Erythroblast (primary cell): ENCODE results near the gene IQSEC1.

Experiments
- DNase-seq, 2 experiments: peaks; one replicate each; lab custom pipeline; 2025; lab: John Stamatoyannopoulos, UW
- GATA1 ChIP-seq: IDR thresholded peaks from 2 replicates; pipeline ENCODE4 v1.6.1; 2011; ENCODE audit warnings: low read depth, mild to moderate bottlenecking, control low read depth, low read length, moderate library complexity
- POLR2A ChIP-seq: IDR thresholded peaks from 2 replicates; pipeline ENCODE4 v1.6.1; 2011; ENCODE audit warnings: mild to moderate bottlenecking, low read length

Gene IQSEC1

DNA sequence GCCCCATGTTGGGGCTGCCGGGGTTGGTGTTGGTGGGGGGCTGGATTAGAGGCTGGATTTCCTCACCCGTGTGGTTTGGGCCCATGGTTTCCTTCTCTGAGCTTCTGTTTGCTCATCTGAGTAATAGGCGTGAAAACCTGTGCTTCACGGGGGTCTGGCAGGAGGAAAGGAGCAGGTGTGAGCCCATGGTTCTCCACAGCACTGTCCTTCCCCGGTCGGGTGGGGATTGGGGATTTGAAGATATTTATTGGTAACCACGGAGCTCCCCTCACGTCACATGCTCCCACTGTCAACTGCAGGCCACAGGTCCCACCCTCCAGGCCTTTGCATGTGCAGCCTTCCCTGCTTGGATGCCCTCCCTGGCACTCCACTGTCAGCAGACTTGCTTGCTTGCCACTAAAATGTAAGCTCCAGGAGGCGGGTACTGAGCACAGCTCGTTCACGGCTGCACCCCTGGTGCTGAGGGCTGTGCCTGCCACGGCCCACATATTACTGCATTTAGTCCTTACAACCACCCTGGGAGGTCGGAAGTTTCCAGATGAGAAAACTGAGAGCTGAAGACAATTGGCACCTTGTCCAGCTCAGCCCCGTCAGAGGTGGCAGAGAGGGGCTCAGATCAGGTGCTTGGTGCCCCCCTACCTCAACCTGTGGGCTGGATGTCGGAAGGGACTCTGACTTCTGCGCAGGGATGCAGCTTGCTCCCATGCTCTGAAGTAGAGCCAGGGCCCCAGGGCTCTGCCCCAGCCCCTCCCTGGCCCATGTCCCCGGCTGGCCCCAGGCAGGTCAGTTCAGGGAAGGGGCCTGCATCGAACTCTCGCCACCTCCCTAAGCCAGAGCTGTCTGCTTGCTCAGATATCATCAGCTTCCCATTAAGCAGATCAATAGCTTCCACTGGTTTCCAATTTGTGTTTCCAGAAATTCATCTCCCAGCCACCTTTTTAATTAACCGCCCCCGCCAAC lies 29.4 kb upstream of the IQSEC1 start:
- TF ChIP-seq POLR2A, result no peak
- no peak for TF ChIP-seq GATA1

DNA sequence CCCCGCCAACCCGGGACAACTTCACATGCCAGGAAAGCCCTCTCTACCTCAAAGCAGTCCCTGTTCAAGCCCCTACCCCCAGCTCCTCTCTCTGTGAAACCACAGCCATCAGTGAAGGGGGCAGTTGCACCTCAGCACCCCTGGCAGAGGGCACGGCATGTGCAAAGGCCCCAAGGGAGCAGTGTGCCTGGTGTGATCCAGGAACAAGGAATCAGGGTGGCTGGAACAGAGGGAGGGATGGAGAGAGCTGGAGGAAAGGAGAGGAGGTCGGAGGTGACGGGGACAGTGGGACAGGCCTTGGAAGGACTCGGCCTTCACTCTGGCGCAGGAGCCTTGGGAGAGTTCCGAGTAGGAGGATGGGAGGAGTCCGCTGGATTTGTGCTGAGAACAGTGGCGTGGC lies 26.5 kb upstream of the IQSEC1 start:
- TF ChIP-seq POLR2A, result no peak
- TF ChIP-seq GATA1, result no peak
- DNase-seq, result no peak

More for the DNA sequence above, 29.4 kb upstream of the IQSEC1 start:
- no peak for DNase-seq

DNA sequence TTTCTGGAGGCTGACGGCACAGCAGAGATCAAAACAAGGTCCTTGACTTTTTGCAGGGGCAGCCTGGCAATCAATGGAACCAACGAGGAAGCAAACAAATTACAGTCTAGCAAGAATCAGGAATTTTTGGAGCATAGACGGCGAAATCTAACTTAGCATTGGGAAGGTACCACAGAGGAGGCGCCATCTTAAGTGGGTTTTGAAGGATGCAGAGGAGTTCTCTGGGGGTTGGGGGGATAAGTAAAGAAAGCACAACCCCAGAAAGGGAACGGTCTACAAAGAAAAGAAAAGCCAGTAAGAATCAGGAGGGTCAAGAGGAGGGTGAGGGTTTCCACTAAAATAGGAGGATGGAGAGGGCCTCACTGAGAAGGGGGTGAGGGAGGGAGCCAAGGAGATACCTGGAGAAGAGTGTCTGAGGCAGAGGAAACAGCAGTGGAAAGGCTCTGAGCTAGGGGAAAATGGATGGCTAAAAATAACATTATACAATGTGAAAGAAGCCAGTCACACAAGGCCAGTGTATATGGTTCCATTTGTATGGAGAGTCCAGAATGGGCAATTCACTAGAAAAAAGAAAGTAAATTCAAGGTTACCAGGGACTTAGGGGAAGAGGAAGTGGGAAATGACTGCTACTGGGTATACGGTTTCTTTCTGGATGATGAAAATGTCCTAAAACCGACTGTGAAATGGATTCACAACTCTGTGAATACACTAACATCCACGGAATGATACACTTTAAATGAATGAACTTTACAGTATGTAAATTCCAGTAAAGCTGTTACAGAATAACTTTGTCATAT lies 25.2 kb upstream of the IQSEC1 start:
- DNase-seq, result no peak
- no peak for TF ChIP-seq POLR2A
- TF ChIP-seq GATA1, result no peak

DNA sequence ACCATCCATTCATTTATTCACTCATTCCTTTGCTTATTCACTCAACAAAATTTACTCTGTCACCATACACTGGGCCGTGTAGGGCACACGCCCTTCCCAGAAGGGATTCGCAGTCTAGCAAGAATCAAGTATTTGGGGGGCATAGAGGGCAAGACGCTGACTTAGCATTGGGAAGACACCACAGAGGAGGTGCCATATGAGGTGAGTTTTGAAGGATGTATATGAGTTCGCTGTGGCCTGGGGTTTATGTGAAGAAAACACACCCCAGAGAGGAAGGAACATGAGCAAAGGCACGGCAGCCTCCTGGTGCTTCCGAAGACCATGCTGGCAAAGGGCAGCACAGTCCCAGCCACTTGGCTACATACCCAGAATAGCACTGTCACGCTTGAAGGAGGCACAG lies 23.1 kb upstream of the IQSEC1 start:
- DNase-seq, result no peak
- no peak for TF ChIP-seq POLR2A

- DNase-seq, result no peak
- no peak for TF ChIP-seq GATA1
- no peak for TF ChIP-seq POLR2A
Measured at GRCh38 chr3:13095408-13095937, 22.2 kb upstream of the IQSEC1 start.

DNA sequence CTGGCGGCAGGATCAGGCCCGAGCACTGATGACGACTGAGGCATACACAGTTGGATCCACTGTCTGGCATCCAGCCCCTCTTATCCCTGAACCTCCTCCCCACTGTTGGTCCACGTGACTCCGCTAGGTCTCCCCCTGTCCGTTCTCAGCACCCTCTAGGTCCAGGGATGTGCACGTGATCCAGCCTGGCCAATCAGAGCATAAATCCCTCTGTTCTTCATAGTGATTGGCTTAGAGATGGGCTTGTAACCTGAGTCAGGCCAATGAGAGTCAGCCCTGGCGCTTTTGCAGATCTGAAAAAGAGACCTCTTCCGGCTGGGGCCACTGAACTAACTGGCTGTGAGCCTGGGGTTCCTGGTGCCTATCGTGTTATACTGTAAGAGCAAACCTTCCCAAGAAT lies 20.5 kb upstream of the IQSEC1 start:
- DNase-seq, result no peak
- TF ChIP-seq GATA1 (no peak), POLR2A (no peak)

- DNase-seq, result no peak
- TF ChIP-seq POLR2A, result no peak
- no peak for TF ChIP-seq GATA1
Measured at GRCh38 chr3:13092621-13093617, 19.7 kb upstream of the IQSEC1 start.

DNA sequence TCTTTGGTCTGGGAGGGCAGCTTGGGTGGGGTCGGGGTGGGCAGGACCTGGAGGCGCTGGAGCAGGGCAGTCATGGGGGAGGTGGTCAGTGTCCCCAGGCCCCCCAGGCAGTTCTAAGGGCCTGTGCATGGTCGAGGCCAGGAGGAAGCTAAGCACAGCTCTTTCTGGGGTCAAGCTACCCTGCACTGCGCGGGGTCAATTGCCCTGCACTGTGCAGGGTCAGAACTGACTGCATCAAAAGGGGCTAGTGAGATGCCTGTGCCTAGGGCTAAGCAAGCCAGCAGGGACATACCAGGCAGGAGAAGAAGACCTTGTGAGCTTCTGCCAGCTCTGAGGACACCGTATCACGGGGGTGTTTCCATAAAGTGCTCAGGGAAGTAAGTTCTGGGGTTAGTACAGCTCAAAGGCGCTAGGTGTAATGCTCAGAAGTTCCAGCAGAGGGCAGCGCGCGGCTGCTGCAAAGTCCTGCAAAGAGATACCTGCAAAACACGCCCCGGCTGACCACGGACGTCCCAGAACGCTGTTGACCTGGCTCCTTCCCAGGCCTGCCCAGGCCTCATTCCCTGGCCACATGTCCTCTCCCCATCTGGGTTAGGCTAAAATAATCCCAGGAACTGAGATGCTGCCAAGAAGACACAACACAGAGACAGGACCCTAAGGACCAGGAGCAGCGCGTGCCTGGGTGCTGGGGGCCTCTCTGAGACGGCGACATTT lies 18.8 kb upstream of the IQSEC1 start:
- peak; percentile 73 to 85 for DNase-seq
- TF ChIP-seq POLR2A (no peak), GATA1 (no peak)

GRCh38 chr3:13088028-13089006 lies 15.1 kb upstream of the IQSEC1 start:
- TF ChIP-seq GATA1 (no peak), POLR2A (no peak)
- DNase-seq, result no peak

- no peak for DNase-seq
- TF ChIP-seq GATA1, result no peak
- TF ChIP-seq POLR2A, result no peak
Measured at GRCh38 chr3:13087320-13087990, 14.2 kb upstream of the IQSEC1 start.

DNA sequence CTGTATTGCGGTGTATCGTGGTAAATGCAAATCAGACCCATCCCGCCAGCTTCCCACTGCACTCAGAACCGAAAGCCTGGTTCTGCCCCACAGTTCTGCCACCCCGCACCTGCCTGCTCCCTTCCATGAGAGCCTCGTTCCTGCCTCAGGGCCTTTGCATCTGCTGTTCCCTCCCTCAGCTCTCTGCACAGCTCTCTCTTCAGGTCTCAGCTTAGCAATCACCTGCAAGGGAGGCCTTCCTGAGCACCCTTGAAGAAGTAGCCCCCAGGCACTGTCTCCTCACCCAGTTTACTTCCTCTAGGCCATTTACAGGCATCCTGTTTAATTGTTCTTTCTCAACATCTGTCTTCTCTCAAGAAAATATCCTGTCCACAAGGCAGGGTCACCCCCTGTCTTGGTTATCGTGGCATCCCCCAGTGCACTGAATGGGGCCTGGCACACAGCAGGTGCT lies 13.3 kb upstream of the IQSEC1 start:
- no peak for TF ChIP-seq GATA1
- TF ChIP-seq POLR2A, result no peak
- no peak for DNase-seq
